OCI-M1 (cell line): ENCODE results near the gene UBALD1.

Experiments
- DNase-seq: peaks from one replicate; lab custom pipeline; 2025; lab: John Stamatoyannopoulos, UW

The UBALD1 gene

DNA sequence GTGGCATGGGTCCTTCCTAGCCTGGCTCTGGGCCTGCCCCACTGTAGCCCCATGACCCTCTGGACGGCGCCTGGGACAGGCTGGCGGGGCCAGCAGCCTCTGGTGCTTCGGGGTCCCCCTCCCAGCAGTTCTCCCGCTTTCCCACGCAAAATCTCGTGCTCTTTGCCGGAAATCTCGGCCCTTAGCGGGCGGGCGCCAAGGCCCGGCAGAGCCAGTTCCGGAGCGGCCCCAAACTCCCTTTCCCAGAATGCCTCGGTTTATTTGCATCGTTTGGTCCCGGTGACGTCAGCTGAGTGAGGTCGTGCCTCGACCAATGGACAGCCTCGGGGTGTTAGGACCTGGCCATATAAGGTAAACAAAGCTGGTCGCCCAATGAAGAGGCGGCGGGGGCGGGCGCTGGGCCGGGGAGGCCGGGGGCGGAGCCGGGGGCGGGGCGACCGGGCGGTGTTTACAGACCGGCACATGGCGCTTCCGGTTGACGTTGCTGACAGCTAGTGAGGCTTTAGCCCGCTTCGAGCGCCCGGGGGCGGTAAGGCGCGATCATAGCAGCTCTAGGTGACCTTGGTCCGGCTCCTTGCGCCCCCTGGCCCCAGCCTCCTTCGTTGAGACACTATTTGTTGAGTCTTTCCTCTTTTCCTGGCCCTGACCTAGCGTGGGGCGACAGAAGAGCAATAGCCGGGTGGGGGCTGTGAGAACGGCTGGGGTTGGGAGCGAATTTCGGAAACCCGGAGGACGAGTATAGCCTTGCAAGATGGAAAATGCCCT, 1.5 kb upstream of the UBALD1 start:
- peak; percentile 100 for DNase-seq

DNA sequence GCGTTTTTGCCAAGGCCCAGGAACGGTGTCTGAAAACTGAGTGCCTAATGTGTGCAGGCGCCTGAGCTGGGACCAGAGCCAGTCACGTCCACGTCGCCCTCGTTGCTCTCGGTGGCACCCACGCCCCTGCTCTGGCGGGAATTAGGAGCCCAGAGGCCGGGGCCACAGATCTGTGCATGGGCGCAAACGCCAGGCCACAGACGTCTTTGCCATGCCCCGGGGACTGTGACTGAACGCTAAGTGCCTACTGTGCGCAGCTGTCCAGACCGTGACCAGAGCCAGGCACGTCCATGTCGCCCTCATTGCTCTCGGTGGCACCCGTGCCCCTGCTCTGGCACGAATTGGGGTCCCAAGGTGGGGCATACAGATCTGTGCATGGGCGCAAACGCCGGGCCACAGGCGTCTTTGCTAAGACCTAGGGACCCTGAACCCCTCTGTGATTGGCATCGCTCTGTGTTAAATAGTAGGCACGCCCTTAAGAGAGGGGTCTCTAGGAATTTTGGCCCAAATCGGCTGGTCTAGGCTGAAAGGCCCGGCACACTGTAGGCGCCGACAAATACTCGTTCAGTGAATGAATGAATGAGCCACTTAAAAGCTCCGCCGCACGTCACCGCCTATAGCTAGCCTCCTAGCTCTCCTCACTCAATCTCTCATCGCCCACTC, 827 bp upstream of the UBALD1 start:
- no peak for DNase-seq

GRCh38 chr16:4613636-4614570, 785 bp downstream of the UBALD1 start:
- peak; percentile 30 for DNase-seq

- no peak for DNase-seq
Observed at GRCh38 chr16:4612977-4613635, 1.6 kb downstream of the UBALD1 start.

DNA sequence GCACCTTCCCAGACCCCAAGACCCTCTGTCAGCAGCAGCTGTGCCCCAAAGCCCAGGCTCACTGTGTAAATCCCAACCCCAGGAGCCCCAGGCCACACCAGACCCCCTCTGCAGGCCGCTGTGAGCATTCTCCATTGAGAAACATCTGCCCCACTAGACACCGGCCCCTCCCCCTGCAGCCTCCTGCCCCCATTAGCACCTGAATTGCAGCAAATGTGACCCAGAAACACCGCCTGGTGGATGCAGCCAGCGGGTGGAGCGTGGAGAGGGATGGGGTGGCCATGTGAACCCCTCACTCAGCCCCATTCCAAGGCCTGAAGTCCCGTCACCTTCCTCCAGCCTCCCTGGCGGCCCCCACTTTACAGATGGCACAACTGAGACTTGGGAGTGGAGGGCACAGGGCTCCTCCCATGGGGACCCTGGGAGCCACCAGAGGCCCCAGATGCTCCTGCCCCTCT, 2.2 kb downstream of the UBALD1 start:
- no peak for DNase-seq

DNA sequence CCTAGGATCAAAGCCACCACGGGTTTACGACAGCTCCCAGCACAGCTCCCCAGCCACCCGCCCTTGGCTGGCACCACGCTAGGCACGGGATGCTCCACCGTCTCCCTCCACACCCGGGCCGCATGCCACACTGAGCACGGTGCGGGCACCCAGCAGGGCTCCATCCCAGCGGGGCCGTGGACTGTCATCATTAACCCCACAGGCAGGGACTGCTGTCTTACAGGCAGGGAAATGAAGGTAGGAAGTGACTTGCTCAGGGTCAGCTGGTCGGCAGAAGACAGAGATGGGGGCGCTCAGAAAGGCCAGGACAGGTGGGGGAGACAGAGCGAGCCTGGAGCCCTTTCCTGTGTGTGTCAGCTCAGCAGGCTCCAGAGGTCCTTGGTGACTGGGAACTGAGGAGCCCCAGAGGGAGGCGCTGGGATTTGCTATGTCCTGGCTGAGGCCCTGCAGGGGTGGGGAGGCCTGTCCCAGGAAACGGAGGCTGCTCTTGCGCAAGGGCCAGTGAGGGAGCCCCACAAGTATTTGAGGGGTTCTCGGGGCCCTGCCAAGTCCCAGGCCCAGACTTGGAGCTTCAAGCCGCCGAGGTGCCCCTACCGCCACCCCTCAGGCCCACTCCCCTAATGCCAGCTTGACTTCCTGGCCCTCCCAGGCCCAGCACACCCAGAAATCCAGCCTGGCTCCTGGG, 3.2 kb downstream of the UBALD1 start:
- DNase-seq: no peak

- no peak for DNase-seq
Observed at GRCh38 chr16:4610011-4611005, 4.4 kb downstream of the UBALD1 start.

- DNase-seq: no peak
Observed at GRCh38 chr16:4609200-4610010, 5.3 kb downstream of the UBALD1 start.

DNA sequence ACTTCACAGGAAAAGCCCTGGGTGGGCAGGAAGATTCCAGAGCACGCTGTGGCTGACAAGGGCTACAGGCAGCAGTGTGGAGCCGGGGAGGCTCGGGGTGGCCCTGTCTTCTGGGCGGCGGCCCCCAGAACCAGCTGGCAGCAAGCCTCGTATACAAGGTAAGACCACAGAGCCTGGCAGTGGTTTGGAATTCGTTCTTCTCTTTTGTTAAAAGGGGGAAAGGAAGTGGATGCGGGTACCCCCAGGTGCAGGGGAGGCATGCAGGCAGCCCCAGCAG, 6.0 kb downstream of the UBALD1 start:
- DNase-seq: no peak

- DNase-seq: no peak
Observed at GRCh38 chr16:4607841-4608703, 6.6 kb downstream of the UBALD1 start.

GRCh38 chr16:4606354-4606753, 8.3 kb downstream of the UBALD1 start:
- DNase-seq: no peak

DNA sequence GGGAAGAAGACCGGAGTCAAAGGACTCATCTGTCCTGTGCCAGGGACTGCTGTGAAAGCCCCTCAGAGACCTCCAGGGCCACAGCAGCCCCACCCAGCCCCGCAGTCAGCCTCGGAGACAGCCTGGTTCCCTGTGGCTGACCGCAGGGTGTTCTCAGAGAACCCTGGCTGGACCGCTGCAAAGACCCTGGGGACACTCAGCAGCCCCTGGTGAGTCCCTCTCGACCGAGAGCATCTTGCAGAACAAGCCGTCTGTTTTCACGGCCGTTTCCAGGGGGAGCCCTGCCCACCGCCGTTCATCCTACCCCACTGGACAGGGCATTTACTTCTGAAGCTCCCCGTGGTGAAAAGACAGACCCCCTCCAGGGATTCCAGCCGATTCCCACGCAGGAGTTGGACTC, 10.3 kb downstream of the UBALD1 start:
- no peak for DNase-seq

- DNase-seq: no peak
Observed at GRCh38 chr16:4603624-4604170, 11.0 kb downstream of the UBALD1 start.

- DNase-seq: no peak
Observed at GRCh38 chr16:4602331-4602730, 12.4 kb downstream of the UBALD1 start.

DNA sequence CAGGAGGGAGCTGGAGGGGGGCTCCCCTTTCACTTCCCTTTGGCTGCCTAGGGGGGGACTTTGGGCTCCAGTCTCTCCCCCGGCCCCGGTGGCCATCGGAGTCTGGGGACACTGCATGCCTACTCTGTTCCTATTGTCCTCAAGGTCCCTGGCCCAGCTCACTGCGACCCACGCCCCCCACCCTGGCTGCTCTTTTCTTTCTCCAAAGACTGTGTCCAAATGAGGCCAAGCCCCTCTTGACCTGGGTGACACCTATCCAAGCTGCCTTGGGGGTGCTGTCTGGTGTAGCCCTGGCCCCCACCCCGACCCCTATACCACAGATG, 12.9 kb downstream of the UBALD1 start:
- DNase-seq: no peak

DNA sequence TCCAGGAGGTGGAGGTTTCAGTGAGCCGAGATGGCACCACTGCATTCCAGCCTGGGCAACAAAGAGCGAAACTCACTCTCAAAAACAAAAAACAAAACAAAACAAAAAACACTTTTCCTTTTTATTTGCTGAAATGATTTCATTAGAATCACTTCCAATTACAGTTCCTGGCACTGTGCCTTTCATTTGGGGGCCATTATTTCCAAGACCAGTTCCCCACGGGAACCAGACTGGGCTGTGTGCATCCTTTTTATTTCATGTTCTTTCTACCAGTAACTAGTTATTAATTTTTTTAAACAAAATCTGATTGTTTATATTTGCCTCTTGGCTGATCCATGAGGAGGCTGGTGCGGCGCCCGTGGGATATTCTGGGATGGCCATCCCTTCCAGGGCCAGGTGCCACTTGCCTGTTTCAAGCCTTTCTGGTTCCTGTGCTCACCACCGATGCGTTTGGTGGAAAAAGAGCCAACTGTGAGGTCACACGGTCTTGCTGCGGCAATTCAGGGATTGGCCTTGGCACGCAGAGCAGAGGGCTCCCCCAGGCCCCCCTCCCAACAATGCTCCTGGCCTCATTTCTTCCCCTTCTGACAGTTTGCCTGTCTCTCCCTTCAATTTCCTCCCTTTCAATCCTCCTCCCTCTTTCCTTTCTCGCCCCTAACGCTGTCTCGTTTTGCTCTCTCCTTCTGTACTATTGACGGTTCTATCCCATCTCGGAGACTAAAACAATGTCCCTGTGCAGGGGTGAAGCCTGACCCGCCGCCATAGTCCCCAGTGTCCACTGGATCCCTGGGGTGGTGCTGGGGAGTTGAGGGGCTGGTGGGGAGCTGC, 13.4 kb downstream of the UBALD1 start:
- no peak for DNase-seq

DNA sequence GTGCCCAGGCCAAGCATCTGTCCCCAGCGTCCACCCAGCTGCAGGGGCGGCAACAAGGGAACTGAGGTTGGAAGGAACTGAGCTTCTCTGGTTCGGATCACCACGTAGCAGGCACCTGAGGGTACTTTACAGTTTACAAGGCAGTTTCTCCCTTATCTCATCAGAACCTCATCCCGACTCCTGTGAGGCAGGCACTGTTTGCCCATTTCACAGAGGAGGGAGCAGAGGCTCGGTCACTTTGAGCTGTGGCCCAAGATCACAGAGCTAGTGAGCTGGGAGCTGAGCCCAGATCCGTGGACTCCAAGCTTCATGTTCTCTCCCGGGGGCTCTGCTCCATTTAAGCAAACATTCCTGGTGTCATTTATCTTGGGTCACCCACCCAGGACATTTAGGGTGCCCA, 15.1 kb downstream of the UBALD1 start:
- DNase-seq: no peak

GRCh38 chr16:4599037-4599436, 15.7 kb downstream of the UBALD1 start:
- no peak for DNase-seq
